ENCODE data around the gene SDF4.

DNA sequence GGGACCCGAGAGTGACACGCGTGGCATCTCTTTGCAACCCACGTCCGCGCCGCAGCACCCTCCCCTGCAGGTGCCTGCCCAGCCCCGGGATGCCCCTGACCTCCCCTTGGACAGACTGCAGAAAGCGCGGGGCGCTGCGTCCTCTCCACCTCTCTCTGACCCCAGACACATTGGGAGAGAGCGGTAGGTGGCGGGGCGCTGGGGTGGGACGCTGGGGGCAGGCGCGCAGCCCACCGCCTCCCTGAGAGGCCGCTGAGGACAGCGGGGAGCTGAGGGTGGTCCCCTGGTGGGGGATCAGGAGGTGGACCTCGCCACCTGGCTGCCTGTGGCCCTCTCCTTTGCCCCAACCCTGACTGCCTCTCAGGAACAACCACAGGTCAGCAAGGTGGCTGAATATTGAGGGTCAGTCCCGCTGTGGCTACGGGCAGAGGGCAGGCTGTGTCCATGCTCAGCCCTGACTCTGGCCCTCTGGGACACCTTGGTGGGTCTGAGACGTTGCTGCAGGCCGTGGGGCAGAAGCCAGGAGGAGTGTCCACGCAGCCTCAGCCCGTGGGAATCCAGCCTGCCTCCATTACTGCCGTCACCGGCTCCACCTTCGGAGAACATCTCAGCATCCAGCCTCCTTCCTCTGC lies 42.6 kb upstream of the SDF4 start:
- TF ChIP-seq, protein P1, sequence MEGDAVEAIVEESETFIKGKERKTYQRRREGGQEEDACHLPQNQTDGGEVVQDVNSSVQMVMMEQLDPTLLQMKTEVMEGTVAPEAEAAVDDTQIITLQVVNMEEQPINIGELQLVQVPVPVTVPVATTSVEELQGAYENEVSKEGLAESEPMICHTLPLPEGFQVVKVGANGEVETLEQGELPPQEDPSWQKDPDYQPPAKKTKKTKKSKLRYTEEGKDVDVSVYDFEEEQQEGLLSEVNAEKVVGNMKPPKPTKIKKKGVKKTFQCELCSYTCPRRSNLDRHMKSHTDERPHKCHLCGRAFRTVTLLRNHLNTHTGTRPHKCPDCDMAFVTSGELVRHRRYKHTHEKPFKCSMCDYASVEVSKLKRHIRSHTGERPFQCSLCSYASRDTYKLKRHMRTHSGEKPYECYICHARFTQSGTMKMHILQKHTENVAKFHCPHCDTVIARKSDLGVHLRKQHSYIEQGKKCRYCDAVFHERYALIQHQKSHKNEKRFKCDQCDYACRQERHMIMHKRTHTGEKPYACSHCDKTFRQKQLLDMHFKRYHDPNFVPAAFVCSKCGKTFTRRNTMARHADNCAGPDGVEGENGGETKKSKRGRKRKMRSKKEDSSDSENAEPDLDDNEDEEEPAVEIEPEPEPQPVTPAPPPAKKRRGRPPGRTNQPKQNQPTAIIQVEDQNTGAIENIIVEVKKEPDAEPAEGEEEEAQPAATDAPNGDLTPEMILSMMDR (IDR thresholded peaks at IDR 0.05) = no peak
- TF ChIP-seq POLR2A (IDR thresholded peaks at IDR 0.05) = no peak
- no peak for TF ChIP-seq POLR2AphosphoS5 (IDR thresholded peaks at IDR 0.05)
- TF ChIP-seq EP300 (IDR thresholded peaks at IDR 0.05; ENCODE audit: low read depth) = no peak
